Esophagus muscularis mucosa (tissue), 4 donors: Measurements from ENCODE around the gene NNMT. TPM values are rescaled to one million over a fixed set of nuclear protein-coding genes. Genes with fewer than 3 reads are reported as not detected.

Source experiments
- DNase-seq: peaks from one replicate; pipeline ENCODE4 v3.0.0-alpha.2; 2017; ENCODE audit errors: extremely low spot score
- H3K27ac ChIP-seq, 4 donors: fragments of 200-600 bp; sonication (generic); replicated peaks in 1 of 4; 1 replicate in 3 of 4; 2 replicates in 1 of 4; pipeline ENCODE4 v1.5.1; 2016 to 2019; ENCODE audit warnings: mild to moderate bottlenecking in 1 of 4
- H3K27me3 ChIP-seq, 4 donors: fragments of 200-600 bp; sonication (generic); one replicate each; pipeline versions ENCODE4 v1.5.1 to v1.6.0; 2016 to 2019
- H3K36me3 ChIP-seq, 4 donors: fragments of 200-600 bp; sonication (generic); one replicate each; pipeline ENCODE4 v1.5.1; 2016 to 2019
- H3K4me1 ChIP-seq, 4 donors: fragments of 200-600 bp; sonication (generic); one replicate each; pipeline ENCODE4 v1.5.1; 2016 to 2019
- H3K4me3 ChIP-seq, 4 donors: fragments of 200-600 bp; sonication (generic); 1 replicate in 2 of 4; 2 replicates in 2 of 4; pipeline ENCODE4 v1.5.1; 2016 to 2019; ENCODE audit warnings: mild to moderate bottlenecking in 4 of 4, moderate library complexity in 1 of 4
- H3K9me3 ChIP-seq, 4 donors: fragments of 200-600 bp; sonication (generic); 1 replicate in 3 of 4; 2 replicates in 1 of 4; pipeline ENCODE4 v1.5.1; 2016 to 2019
- EP300 ChIP-seq: sonication (generic); formaldehyde crosslinking; IDR thresholded peaks from one replicate; pipeline ENCODE4 v1.6.1; 2017; ENCODE audit warnings: antibody characterized with exemption
- POLR2A ChIP-seq: fragments of 450-650 bp; IDR thresholded peaks from one replicate; pipeline ENCODE4 v1.6.1; 2017; ENCODE audit warnings: antibody characterized with exemption, moderate library complexity, mild to moderate bottlenecking, low read depth
- POLR2AphosphoS5 ChIP-seq, 2 donors: sonication (generic); formaldehyde crosslinking; IDR thresholded peaks; one replicate each; pipeline ENCODE4 v1.6.1; 2017; ENCODE audit warnings: antibody characterized with exemption in 2 of 2
- WGBS: methylation state at CpG from one replicate; pipeline ENCODE4 v1.1.5; 2018; 5-methylcytosine and 5-hydroxymethylcytosine counted together
- intact Hi-C: fragments of 100-400 bp; cut with DNase I; formaldehyde crosslinking; loops from one replicate; pipeline ENCODE4 v1.15.1; 2023
- total RNA-seq, 4 donors: library from RNA; depleted of rRNA; stranded (reverse); fragments of >200 nt; gene quantifications; one replicate each; pipeline versions ENCODE4 v1.1.0 to v1.2.1, GENCODE V29; 2016
- TF ChIP-seq, protein P1 (sequence below), 3 experiments: fragments of 200-600 bp in 2 of 3; fragments of 450-650 bp in 1 of 3; sonication (generic) in 2 of 3; IDR thresholded peaks; one replicate each; pipeline ENCODE4 v1.5.1; 2017 to 2019; ENCODE audit warnings: antibody characterized with exemption in 3 of 3, mild to moderate bottlenecking in 2 of 3, moderate library complexity in 1 of 3

Gene NNMT
- 100 to 1,000 TPM in 3 of 4 donors, 10 to 100 TPM in 1; 88.9 to 599 (median 293) TPM for total RNA-seq

DNA sequence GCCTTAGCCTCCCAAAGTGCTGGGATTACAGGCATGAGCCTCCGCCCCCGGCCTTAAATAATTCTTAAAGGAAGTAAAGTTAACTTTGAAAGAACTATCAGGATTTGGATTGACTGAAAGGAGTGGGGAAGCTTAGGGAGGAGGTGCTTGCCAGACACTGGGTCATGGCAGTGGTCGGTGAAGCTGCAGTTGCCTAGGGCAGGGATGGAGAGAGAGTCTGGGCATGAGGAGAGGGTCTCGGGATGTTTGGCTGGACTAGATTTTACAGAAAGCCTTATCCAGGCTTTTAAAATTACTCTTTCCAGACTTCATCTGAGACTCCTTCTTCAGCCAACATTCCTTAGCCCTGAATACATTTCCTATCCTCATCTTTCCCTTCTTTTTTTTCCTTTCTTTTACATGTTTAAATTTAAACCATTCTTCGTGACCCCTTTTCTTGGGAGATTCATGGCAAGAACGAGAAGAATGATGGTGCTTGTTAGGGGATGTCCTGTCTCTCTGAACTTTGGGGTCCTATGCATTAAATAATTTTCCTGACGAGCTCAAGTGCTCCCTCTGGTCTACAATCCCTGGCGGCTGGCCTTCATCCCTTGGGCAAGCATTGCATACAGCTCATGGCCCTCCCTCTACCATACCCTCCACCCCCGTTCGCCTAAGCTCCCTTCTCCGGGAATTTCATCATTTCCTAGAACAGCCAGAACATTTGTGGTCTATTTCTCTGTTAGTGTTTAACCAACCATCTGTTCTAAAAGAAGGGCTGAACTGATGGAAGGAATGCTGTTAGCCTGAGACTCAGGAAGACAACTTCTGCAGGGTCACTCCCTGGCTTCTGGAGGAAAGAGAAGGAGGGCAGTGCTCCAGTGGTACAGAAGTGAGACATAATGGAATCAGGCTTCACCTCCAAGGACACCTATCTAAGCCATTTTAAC, at the start of gene NNMT:
NNMT (plus strand) TSS at position 724 of the 929 bp plus-strand sequence; CDS start at position 882, 158 bp downstream.
- peaks cover 0 to 10% (median 4%) of the 10 kb centered on the region in 4 donors for H3K9me3 ChIP-seq
- peaks cover 0 to 11% (median 3%) of the 10 kb centered on the region in 4 donors for H3K36me3 ChIP-seq
- peak; percentile 83 for TF ChIP-seq EP300
- TF ChIP-seq, protein P1, sequence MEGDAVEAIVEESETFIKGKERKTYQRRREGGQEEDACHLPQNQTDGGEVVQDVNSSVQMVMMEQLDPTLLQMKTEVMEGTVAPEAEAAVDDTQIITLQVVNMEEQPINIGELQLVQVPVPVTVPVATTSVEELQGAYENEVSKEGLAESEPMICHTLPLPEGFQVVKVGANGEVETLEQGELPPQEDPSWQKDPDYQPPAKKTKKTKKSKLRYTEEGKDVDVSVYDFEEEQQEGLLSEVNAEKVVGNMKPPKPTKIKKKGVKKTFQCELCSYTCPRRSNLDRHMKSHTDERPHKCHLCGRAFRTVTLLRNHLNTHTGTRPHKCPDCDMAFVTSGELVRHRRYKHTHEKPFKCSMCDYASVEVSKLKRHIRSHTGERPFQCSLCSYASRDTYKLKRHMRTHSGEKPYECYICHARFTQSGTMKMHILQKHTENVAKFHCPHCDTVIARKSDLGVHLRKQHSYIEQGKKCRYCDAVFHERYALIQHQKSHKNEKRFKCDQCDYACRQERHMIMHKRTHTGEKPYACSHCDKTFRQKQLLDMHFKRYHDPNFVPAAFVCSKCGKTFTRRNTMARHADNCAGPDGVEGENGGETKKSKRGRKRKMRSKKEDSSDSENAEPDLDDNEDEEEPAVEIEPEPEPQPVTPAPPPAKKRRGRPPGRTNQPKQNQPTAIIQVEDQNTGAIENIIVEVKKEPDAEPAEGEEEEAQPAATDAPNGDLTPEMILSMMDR (IDR thresholded peaks at IDR 0.05), result no peak
- peak; percentile 68 to 89 for TF ChIP-seq POLR2AphosphoS5 (IDR thresholded peaks at IDR 0.05)
- TF ChIP-seq POLR2A, result peak; percentile 85
- 48% methylated on average over 11 of the region's 11 CpGs for WGBS
- intact Hi-C loops, result no loop called here
- peak; percentile 94 for DNase-seq
- H3K27me3 ChIP-seq, result peaks cover 0 to 19% (median 0%) of the 10 kb centered on the region in 4 donors
- peak within 1 kb of the TSS; percentile 77 to 88 (median 84) for H3K27ac ChIP-seq
- peaks cover 37 to 45% (median 40%) of the 10 kb centered on the region in 4 donors for H3K4me1 ChIP-seq
- H3K4me3 ChIP-seq, result peak within 1 kb of the TSS; percentile 43 to 62 (median 46)

DNA sequence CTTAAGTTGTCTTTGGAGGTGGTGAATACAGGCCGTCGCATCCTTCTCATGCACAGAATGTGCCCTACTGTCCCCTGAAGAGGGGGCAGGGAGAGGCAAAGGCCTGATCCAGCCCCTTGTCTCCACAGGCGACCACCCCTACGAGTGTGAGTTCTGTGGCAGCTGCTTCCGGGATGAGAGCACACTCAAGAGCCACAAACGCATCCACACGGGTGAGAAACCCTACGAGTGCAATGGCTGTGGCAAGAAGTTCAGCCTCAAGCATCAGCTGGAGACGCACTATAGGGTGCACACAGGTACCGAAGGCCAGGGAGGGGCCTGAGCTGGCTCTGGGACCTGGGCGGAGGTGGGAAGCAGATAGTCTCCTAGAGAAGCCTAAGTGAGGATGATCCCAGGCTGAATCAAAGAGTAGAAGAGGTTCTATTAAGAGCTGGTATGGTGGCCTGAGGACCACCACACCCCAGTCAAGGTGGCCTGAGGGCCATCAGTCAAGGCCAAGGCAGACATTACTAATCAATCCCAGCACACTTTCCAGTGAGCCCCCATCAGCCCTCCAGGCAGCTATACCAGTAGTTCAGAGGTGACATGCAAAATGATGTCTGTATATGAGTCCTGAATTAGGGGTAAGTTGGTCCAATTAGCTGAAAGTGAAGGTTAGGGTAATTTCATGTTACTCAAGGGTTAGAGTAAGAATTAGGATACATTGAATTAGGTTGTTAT, 49.0 kb upstream of the NNMT start:
- WGBS, result 93% methylated on average over 11 of the region's 11 CpGs
- H3K36me3 ChIP-seq, result peaks cover 89 to 96% (median 94%) of the 10 kb centered on the region in 4 donors
- H3K27ac ChIP-seq, result no peak overlapping the region
- TF ChIP-seq EP300, result no peak
- peak in 1 of 2 donors; percentile 47 for TF ChIP-seq POLR2AphosphoS5 (IDR thresholded peaks at IDR 0.05)
- no peak for TF ChIP-seq POLR2A
- H3K27me3 ChIP-seq, result no peaks in the 10 kb centered on the region
- peaks cover 28 to 59% (median 46%) of the 10 kb centered on the region in 4 donors for H3K4me1 ChIP-seq
- no peak for DNase-seq
- intact Hi-C loops, result loop anchor here (5.0 kb wide), 1 partner anchor 35 kb away; no protein-coding TSS in a partner anchor
- no peaks in the 10 kb centered on the region for H3K9me3 ChIP-seq
- no peak overlapping the region for H3K4me3 ChIP-seq

DNA sequence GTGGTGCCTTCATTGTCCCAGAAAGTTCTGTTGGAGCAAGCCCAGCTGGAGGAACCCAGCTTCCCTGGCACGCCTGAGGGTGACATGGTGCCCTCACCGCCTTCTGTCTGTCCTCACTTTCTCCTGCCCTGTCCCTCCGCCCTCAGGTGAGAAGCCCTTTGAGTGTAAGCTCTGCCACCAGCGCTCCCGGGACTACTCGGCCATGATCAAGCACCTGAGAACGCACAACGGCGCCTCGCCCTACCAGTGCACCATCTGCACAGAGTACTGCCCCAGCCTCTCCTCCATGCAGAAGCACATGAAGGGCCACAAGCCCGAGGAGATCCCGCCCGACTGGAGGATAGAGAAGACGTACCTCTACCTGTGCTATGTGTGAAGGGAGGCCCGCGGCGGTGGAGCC, 46.0 kb upstream of the NNMT start:
- DNase-seq, result no peak
- Histone ChIP-seq H3K4me3 (no peak overlapping the region), H3K27ac (peak overlapping the region in 2 of 4 donors; percentile 59 to 67), H3K27me3 (no peaks in the 10 kb centered on the region), H3K36me3 (peaks cover 69 to 96% (median 87%) of the 10 kb centered on the region in 4 donors), H3K4me1 (peaks cover 12 to 65% (median 40%) of the 10 kb centered on the region in 4 donors), H3K9me3 (no peaks in the 10 kb centered on the region)
- WGBS, result 92% methylated on average over 17 of the region's 17 CpGs
- intact Hi-C loops, result no loop called here
- TF ChIP-seq, protein P1 (IDR thresholded peaks at IDR 0.05), result no peak
- peak in 1 of 2 donors; percentile 53 for TF ChIP-seq POLR2AphosphoS5 (IDR thresholded peaks at IDR 0.05)
- TF ChIP-seq POLR2A, result no peak
- TF ChIP-seq EP300, result no peak

- 89% methylated on average over 13 of the region's 14 CpGs for WGBS
Observed at GRCh38 chr11:114250993-114251814, 45.0 kb upstream of the NNMT start.

More at GRCh38 chr11:114250993-114251814, 45.0 kb upstream of the NNMT start:
- Histone ChIP-seq H3K4me3 (no peak overlapping the region), H3K27me3 (no peaks in the 10 kb centered on the region), H3K9me3 (no peaks in the 10 kb centered on the region), H3K27ac (peak overlapping the region; percentile 28 to 67 (median 50)), H3K36me3 (peaks cover 62 to 93% (median 81%) of the 10 kb centered on the region in 4 donors), H3K4me1 (peaks cover 13 to 67% (median 50%) of the 10 kb centered on the region in 4 donors)
- intact Hi-C loops, result no loop called here
- TF ChIP-seq, protein P1 (IDR thresholded peaks at IDR 0.05), result no peak
- TF ChIP-seq EP300 (no peak), POLR2A (no peak), POLR2AphosphoS5 (IDR thresholded peaks at IDR 0.05) (peak; percentile 26 to 65)
- DNase-seq, result no peak
